Right lobe of liver (tissue), 4 donors: ENCODE data around the gene C5AR2.

Source experiments
- CTCF ChIP-seq, 4 donors: fragments of 200-600 bp in 3 of 4; fragments of 450-650 bp in 1 of 4; IDR thresholded peaks; one replicate each; pipeline versions ENCODE4 v1.5.1 to v1.8.0; 2016 to 2022; ENCODE audit warnings: antibody characterized with exemption in 4 of 4, mild to moderate bottlenecking in 2 of 4
- POLR2A ChIP-seq: fragments of 450-650 bp; IDR thresholded peaks from one replicate; pipeline ENCODE4 v1.6.1; 2017; ENCODE audit warnings: antibody characterized with exemption, mild to moderate bottlenecking
- donor health status: DM: no; HTN: no; CAD: no.
- donor health status: DM: no; HTN: no; CAD: no.
- donor health status: DM: no; HTN: yes; CAD: no.

GRCh38 chr19:47306303-47306702, 25.7 kb upstream of the C5AR2 start:
- TF ChIP-seq POLR2A (no peak), CTCF (IDR thresholded peaks at IDR 0.05) (no peak)
